DOHH2 (cell line): ENCODE data around the gene FNDC7.

ENCODE experiments used
- H3F3A ChIP-seq: fragments of 200-600 bp; sonication (generic), shearing (Covaris generic); 2 replicates; pipeline ENCODE4 v1.6.0; 2016; ENCODE audit warnings: antibody characterized with exemption, mild to moderate bottlenecking; ENCODE audit not compliant: control insufficient read depth, insufficient read depth
- H3K27ac ChIP-seq: fragments of 200-600 bp; sonication (generic); 2 replicates; pipeline ENCODE4 v1.5.1; 2014; ENCODE audit warnings: low read depth, mild to moderate bottlenecking, low read length, moderate library complexity
- H3K27me3 ChIP-seq: fragments of 200-600 bp; sonication (generic); 2 replicates; pipeline ENCODE4 v1.6.1; 2014; ENCODE audit warnings: mild to moderate bottlenecking, low read length, mixed read lengths; ENCODE audit not compliant: control insufficient read depth
- H3K36me3 ChIP-seq: fragments of 200-600 bp; sonication (generic); 2 replicates; pipeline ENCODE4 v1.6.1; 2014; ENCODE audit warnings: mild to moderate bottlenecking, low read length, moderate library complexity, mixed read lengths; ENCODE audit not compliant: control insufficient read depth
- H3K4me1 ChIP-seq: fragments of 200-600 bp; sonication (generic); 2 replicates; pipeline ENCODE4 v1.6.1; 2014; ENCODE audit warnings: mild to moderate bottlenecking, low read length, mixed read lengths; ENCODE audit not compliant: control insufficient read depth
- H3K4me2 ChIP-seq: fragments of 200-600 bp; sonication (generic); 2 replicates; pipeline ENCODE4 v1.6.0; 2014; ENCODE audit warnings: mild to moderate bottlenecking, low read length, moderate library complexity
- H3K4me3 ChIP-seq: fragments of 200-600 bp; sonication (generic); 2 replicates; pipeline ENCODE4 v1.5.1; 2014; ENCODE audit warnings: mild to moderate bottlenecking, low read length, mixed read lengths
- H3K79me2 ChIP-seq: fragments of 200-600 bp; sonication (generic); 2 replicates; pipeline ENCODE4 v1.6.1; 2014; ENCODE audit warnings: mild to moderate bottlenecking, low read length, mixed read lengths; ENCODE audit not compliant: control insufficient read depth
- H3K9me2 ChIP-seq: fragments of 200-600 bp; sonication (generic); replicated peaks from 2 replicates; pipeline ENCODE4 v1.6.1; 2014; ENCODE audit warnings: mild to moderate bottlenecking, low read length, mixed read lengths; ENCODE audit not compliant: control insufficient read depth
- H3K9me3 ChIP-seq: fragments of 200-600 bp; sonication (generic); 2 replicates; pipeline ENCODE4 v1.6.1; 2014; ENCODE audit warnings: antibody characterized with exemption, low read length, mixed read lengths; ENCODE audit not compliant: control insufficient read depth, insufficient read depth
- H4K20me1 ChIP-seq: fragments of 200-600 bp; sonication (generic); 2 replicates; pipeline ENCODE4 v1.6.0; 2014; ENCODE audit warnings: low read depth, mild to moderate bottlenecking, antibody characterized with exemption, low read length, moderate library complexity; ENCODE audit not compliant: control insufficient read depth, insufficient read depth
- EZH2phosphoT487 ChIP-seq: fragments of 200-600 bp; sonication (generic); IDR thresholded peaks from 2 replicates; pipeline ENCODE4 v1.6.1; 2017; ENCODE audit warnings: borderline replicate concordance, mild to moderate bottlenecking, antibody characterized with exemption, low read length, moderate library complexity, mixed read lengths
- TF ChIP-seq, protein P1 (sequence below): fragments of 200-600 bp; sonication (generic); IDR thresholded peaks from one replicate; pipeline ENCODE4 v1.5.1; 2014; ENCODE audit warnings: antibody characterized with exemption, mild to moderate bottlenecking, low read depth, low read length; ENCODE audit not compliant: poor library complexity, severe bottlenecking

The FNDC7 gene

DNA sequence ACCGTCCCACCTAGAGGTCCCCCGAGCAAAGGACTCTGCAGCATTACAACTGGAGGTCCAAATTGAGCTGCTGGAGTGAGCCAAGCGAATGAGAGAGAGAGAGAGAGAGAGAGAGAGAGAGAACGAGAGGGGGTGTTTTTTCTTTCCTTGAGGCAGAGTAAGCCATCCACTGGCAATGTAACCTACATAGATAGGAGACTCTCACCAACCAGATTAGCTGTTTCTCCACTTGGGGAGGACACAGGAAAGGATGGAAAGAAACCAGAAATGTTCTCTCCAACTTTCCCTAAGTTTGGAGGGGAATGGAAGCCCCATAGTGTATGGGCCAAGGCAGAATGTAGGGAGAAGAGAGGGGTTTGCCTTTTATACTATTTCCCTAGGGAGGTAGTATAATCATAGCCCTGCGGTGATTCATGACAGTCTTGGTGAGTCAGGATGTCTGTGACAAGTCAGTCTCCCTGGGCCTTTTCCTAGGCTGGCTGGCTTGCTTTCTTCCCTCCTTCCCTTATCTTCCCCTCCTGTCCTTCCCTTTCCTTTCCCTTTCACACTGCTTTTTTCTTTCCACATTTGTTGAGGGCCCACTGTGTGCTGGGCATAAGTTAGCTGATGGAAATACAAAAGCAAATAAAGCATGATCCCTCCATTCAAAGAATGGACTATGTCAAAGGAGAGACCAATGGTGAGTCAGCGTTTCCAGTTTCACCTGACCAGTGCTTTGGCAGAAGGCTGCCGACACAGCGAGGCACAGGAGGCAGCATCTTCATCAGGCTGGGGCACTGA is 7.1 kb downstream of the FNDC7 start:
- H4K20me1 ChIP-seq = no peaks in the 10 kb centered on the region
- no peak overlapping the region for H3K4me3 ChIP-seq
- no peaks in the 10 kb centered on the region for H3K36me3 ChIP-seq
- no peak overlapping the region for H3K4me2 ChIP-seq
- H3K27me3 ChIP-seq = peaks cover 12% of the 10 kb centered on the region
- TF ChIP-seq EZH2phosphoT487 = no peak
- TF ChIP-seq, protein P1, sequence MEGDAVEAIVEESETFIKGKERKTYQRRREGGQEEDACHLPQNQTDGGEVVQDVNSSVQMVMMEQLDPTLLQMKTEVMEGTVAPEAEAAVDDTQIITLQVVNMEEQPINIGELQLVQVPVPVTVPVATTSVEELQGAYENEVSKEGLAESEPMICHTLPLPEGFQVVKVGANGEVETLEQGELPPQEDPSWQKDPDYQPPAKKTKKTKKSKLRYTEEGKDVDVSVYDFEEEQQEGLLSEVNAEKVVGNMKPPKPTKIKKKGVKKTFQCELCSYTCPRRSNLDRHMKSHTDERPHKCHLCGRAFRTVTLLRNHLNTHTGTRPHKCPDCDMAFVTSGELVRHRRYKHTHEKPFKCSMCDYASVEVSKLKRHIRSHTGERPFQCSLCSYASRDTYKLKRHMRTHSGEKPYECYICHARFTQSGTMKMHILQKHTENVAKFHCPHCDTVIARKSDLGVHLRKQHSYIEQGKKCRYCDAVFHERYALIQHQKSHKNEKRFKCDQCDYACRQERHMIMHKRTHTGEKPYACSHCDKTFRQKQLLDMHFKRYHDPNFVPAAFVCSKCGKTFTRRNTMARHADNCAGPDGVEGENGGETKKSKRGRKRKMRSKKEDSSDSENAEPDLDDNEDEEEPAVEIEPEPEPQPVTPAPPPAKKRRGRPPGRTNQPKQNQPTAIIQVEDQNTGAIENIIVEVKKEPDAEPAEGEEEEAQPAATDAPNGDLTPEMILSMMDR = no peak
- H3K4me1 ChIP-seq = no peaks in the 10 kb centered on the region
- H3K9me2 ChIP-seq = no peaks in the 10 kb centered on the region
- no peaks in the 10 kb centered on the region for H3K79me2 ChIP-seq
- H3K9me3 ChIP-seq = no peaks in the 10 kb centered on the region
- no peaks in the 10 kb centered on the region for H3F3A ChIP-seq
- H3K27ac ChIP-seq = no peak overlapping the region

DNA sequence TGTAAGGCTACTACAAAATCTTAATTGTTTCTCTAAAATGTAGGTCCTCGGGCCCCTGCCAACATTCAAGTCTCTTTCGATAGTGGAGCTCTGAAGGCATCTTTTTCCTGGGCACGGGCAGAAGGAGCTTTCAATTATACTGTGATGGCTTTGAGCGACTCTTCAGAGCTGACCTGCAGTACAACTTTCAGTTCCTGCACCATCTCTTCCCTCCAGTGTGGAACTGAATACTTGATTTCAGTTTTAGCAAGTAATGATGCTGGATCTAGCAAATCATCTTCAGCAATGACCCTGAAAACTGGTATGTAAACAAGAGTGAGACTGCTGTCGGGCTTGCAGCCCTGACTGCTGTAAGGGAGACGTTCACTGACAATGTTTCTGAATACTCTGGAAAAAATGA is 9.6 kb downstream of the FNDC7 start:
- Histone ChIP-seq H3K4me1 (no peaks in the 10 kb centered on the region), H3K27ac (no peak overlapping the region), H3K36me3 (no peaks in the 10 kb centered on the region), H4K20me1 (no peaks in the 10 kb centered on the region), H3F3A (no peaks in the 10 kb centered on the region), H3K4me2 (no peak overlapping the region), H3K79me2 (no peaks in the 10 kb centered on the region), H3K4me3 (no peak overlapping the region), H3K9me3 (no peaks in the 10 kb centered on the region), H3K27me3 (peaks cover 8% of the 10 kb centered on the region), H3K9me2 (no peaks in the 10 kb centered on the region)
- TF ChIP-seq, protein P1 = no peak
- no peak for TF ChIP-seq EZH2phosphoT487

DNA sequence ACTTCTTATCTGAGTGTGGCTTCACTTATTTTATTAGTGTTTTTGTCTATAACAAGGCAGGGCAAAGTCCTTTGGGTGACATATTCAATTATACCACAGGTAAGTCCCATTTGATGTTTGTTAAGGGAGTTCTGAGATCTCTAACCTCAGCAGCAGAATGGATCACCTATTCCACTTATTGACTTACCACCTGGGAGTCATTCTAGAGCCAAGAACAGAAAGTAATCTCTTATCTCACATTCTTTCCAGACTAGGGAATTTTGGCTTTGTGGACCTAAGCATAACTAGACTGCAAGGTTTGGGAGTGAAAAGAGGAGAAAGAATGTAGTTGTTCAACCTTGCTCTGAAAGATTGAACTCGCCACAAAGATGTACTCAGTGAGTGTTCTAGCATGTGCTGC is 13.2 kb downstream of the FNDC7 start:
- no peak overlapping the region for H3K4me3 ChIP-seq
- no peak overlapping the region for H3K4me2 ChIP-seq
- no peaks in the 10 kb centered on the region for H3K9me2 ChIP-seq
- H4K20me1 ChIP-seq = no peaks in the 10 kb centered on the region
- H3K4me1 ChIP-seq = no peaks in the 10 kb centered on the region
- TF ChIP-seq EZH2phosphoT487 = no peak
- TF ChIP-seq, protein P1 = no peak
- no peak overlapping the region for H3K27ac ChIP-seq
- no peaks in the 10 kb centered on the region for H3F3A ChIP-seq
- no peaks in the 10 kb centered on the region for H3K79me2 ChIP-seq
- no peaks in the 10 kb centered on the region for H3K9me3 ChIP-seq
- peaks cover 11% of the 10 kb centered on the region for H3K27me3 ChIP-seq
- no peaks in the 10 kb centered on the region for H3K36me3 ChIP-seq
